ENCODE results near the gene SCAMP4.

The SCAMP4 gene

GRCh38 chr19:1974381-1975161, 69.4 kb downstream of the SCAMP4 start:
- Mint-ChIP-seq H3K9me3 (no peaks in the 10 kb centered on the region), H3K27ac (peak overlapping the region; percentile 57), H3K36me3 (ENCODE audit: low read depth) (peaks cover 60% of the 10 kb centered on the region), H3K4me3 (no peak overlapping the region), H3K4me1 (ENCODE audit: low read depth) (peaks cover 9% of the 10 kb centered on the region), H3K27me3 (no peaks in the 10 kb centered on the region)
- DNase-seq, result no peak

GRCh38 chr19:1975162-1975480, 69.9 kb downstream of the SCAMP4 start:
- Mint-ChIP-seq H3K36me3 (ENCODE audit: low read depth) (peaks cover 57% of the 10 kb centered on the region), H3K27ac (no peak overlapping the region), H3K4me3 (no peak overlapping the region), H3K4me1 (ENCODE audit: low read depth) (peaks cover 9% of the 10 kb centered on the region), H3K27me3 (no peaks in the 10 kb centered on the region), H3K9me3 (no peaks in the 10 kb centered on the region)
- DNase-seq, result no peak

All from activated T-cell treated with anti-CD3 and anti-CD28 coated beads, Interleukin-2, amount 50 U/mL, for 24 hours (primary cell).